HG02938 (cell line): ENCODE data around the gene CNGA3.
"Not testable (repeated sequence)": the region's sequence is repeated elsewhere in the genome, so short reads cannot be mapped to it uniquely, and the experiment has no call there.

Experiments
- ATAC-seq: cut with Tn5 transposase; IDR thresholded peaks from one replicate; pipeline ENCODE4 v1.9.1; 2021; ENCODE audit warnings: mild to moderate bottlenecking, moderate library complexity; ENCODE audit not compliant: unreplicated experiment

Gene CNGA3

GRCh38 chr2:98396745-98397355 lies 50.6 kb downstream of the CNGA3 start:
- no peak for ATAC-seq

- no peak for ATAC-seq
Observed at GRCh38 chr2:98399140-98399539, 52.9 kb downstream of the CNGA3 start.

- no peak for ATAC-seq
Observed at GRCh38 chr2:98403878-98404277, 57.6 kb downstream of the CNGA3 start.

- ATAC-seq: no peak
Observed at GRCh38 chr2:98404556-98405250, 58.4 kb downstream of the CNGA3 start.

GRCh38 chr2:98405301-98405700 lies 59.0 kb downstream of the CNGA3 start:
- ATAC-seq: no peak

- no peak for ATAC-seq
Observed at GRCh38 chr2:98408155-98408554, 61.9 kb downstream of the CNGA3 start.

GRCh38 chr2:98412751-98413458 lies 66.6 kb downstream of the CNGA3 start:
- peak; percentile 70 for ATAC-seq

- ATAC-seq: not testable (repeated sequence)
Observed at GRCh38 chr2:98414246-98414645, 68.0 kb downstream of the CNGA3 start.

GRCh38 chr2:98415719-98416248 lies 69.5 kb downstream of the CNGA3 start:
- not testable (repeated sequence) for ATAC-seq

- ATAC-seq: no peak
Observed at GRCh38 chr2:98416383-98417159, 70.3 kb downstream of the CNGA3 start.

- no peak for ATAC-seq
Observed at GRCh38 chr2:98419544-98419943, 73.3 kb downstream of the CNGA3 start.

- ATAC-seq: no peak
Observed at GRCh38 chr2:98419977-98420725, 73.9 kb downstream of the CNGA3 start.

GRCh38 chr2:98422449-98422848 lies 76.2 kb downstream of the CNGA3 start:
- ATAC-seq: no peak

- ATAC-seq: no peak
Observed at GRCh38 chr2:98426771-98427170, 80.5 kb downstream of the CNGA3 start.

GRCh38 chr2:98432145-98432544 lies 85.9 kb downstream of the CNGA3 start:
- no peak for ATAC-seq

GRCh38 chr2:98433363-98433964 lies 87.2 kb downstream of the CNGA3 start:
- ATAC-seq: no peak

GRCh38 chr2:98434492-98434891 lies 88.2 kb downstream of the CNGA3 start:
- ATAC-seq: no peak

GRCh38 chr2:98435670-98436069 lies 89.4 kb downstream of the CNGA3 start:
- not testable (repeated sequence) for ATAC-seq

GRCh38 chr2:98436734-98437133 lies 90.5 kb downstream of the CNGA3 start:
- no peak for ATAC-seq
